ENCODE data around the gene ASIC5. TPM values are rescaled to one million over a fixed set of nuclear protein-coding genes. Genes with fewer than 3 reads are reported as not detected.

ASIC5 gene
- total RNA-seq, 2 experiments from 2014 or later, result not detected

GRCh38 chr4:155906554-155907247 is 40.6 kb upstream of the ASIC5 start:
- no peak for TF ChIP-seq EZH2phosphoT487 (IDR thresholded peaks at IDR 0.05; ENCODE audit: borderline replicate concordance, low read depth, low read length)
- TF ChIP-seq CTCF (conservative IDR thresholded peaks at IDR 0.05; ENCODE audit: low read length), result no peak
- H3K9me3 ChIP-seq (ENCODE audit: low read length), result no peaks in the 10 kb centered on the region
- no peaks in the 10 kb centered on the region for H3K36me3 ChIP-seq (ENCODE audit: insufficient read depth, low read length)
- no peak overlapping the region for H3K4me3 ChIP-seq (ENCODE audit: low read depth, low read length, poor library complexity, severe bottlenecking)
- no peaks in the 10 kb centered on the region for H4K20me1 ChIP-seq (ENCODE audit: insufficient read depth, low read length)
- H2AFZ ChIP-seq (ENCODE audit: low read length), result no peak overlapping the region
- intact Hi-C loops (cut with micrococcal nuclease; ENCODE audit: unreplicated experiment), result no loop called here
- ChIA-PET CTCF (ENCODE audit: unreplicated experiment) (no interaction called here), POLR2A (no interaction called here)
- H3K79me2 ChIP-seq (ENCODE audit: insufficient read depth, low read depth, low read length), result no peaks in the 10 kb centered on the region
- no peak overlapping the region for H3K4me2 ChIP-seq (ENCODE audit: low read length)
- H3K9me2 ChIP-seq (ENCODE audit: insufficient read depth, low read length), result no peaks in the 10 kb centered on the region
- no peaks in the 10 kb centered on the region for H3K4me1 ChIP-seq (ENCODE audit: insufficient read depth, low read length, poor library complexity, severe bottlenecking)
- no peak overlapping the region for H3K27ac ChIP-seq (ENCODE audit: low read depth, low read length, poor library complexity, severe bottlenecking)
- no TSS peak for BruUV-seq (replicated peaks)
- DNase-seq (ENCODE audit: low spot score), result no peak

GRCh38 chr4:155904331-155904730 is 38.3 kb upstream of the ASIC5 start:
- intact Hi-C loops (cut with micrococcal nuclease; ENCODE audit: unreplicated experiment), result no loop called here
- no peak overlapping the region for H3K4me3 ChIP-seq (ENCODE audit: low read depth, low read length, poor library complexity, severe bottlenecking)
- no peaks in the 10 kb centered on the region for H3K79me2 ChIP-seq (ENCODE audit: insufficient read depth, low read depth, low read length)
- no peak for DNase-seq (ENCODE audit: low spot score)
- H4K20me1 ChIP-seq (ENCODE audit: insufficient read depth, low read length), result no peaks in the 10 kb centered on the region
- no peaks in the 10 kb centered on the region for H3K9me2 ChIP-seq (ENCODE audit: insufficient read depth, low read length)
- no peaks in the 10 kb centered on the region for H3K4me1 ChIP-seq (ENCODE audit: insufficient read depth, low read length, poor library complexity, severe bottlenecking)
- CTCF ChIA-PET (ENCODE audit: unreplicated experiment), result no interaction called here
- no peaks in the 10 kb centered on the region for H3K36me3 ChIP-seq (ENCODE audit: insufficient read depth, low read length)
- BruUV-seq (replicated peaks), result no TSS peak
- H3K9me3 ChIP-seq (ENCODE audit: low read length), result no peaks in the 10 kb centered on the region
- POLR2A ChIA-PET, result no interaction called here
- H3K4me2 ChIP-seq (ENCODE audit: low read length), result no peak overlapping the region
- no peak overlapping the region for H2AFZ ChIP-seq (ENCODE audit: low read length)
- TF ChIP-seq CTCF (conservative IDR thresholded peaks at IDR 0.05; ENCODE audit: low read length) (no peak), EZH2phosphoT487 (IDR thresholded peaks at IDR 0.05; ENCODE audit: borderline replicate concordance, low read depth, low read length) (no peak)
- H3K27ac ChIP-seq (ENCODE audit: low read depth, low read length, poor library complexity, severe bottlenecking), result no peak overlapping the region

- POLR2A ChIA-PET, result interaction anchor here (0.7 kb wide), 1 partner anchor 49 kb away, joined by 3 read pairs; no protein-coding TSS in a partner anchor
- no TSS peak for BruUV-seq (replicated peaks)
- Histone ChIP-seq H4K20me1 (ENCODE audit: insufficient read depth, low read length) (no peaks in the 10 kb centered on the region), H3K9me3 (ENCODE audit: low read length) (no peaks in the 10 kb centered on the region), H3K36me3 (ENCODE audit: insufficient read depth, low read length) (no peaks in the 10 kb centered on the region), H3K79me2 (ENCODE audit: insufficient read depth, low read depth, low read length) (no peaks in the 10 kb centered on the region), H2AFZ (ENCODE audit: low read length) (no peak within 1 kb of the TSS), H3K4me3 (ENCODE audit: low read depth, low read length, poor library complexity, severe bottlenecking) (no peak within 1 kb of the TSS), H3K4me1 (ENCODE audit: insufficient read depth, low read length, poor library complexity, severe bottlenecking) (no peaks in the 10 kb centered on the region), H3K4me2 (ENCODE audit: low read length) (no peak within 1 kb of the TSS), H3K9me2 (ENCODE audit: insufficient read depth, low read length) (no peaks in the 10 kb centered on the region), H3K27ac (ENCODE audit: low read depth, low read length, poor library complexity, severe bottlenecking) (no peak within 1 kb of the TSS)
- intact Hi-C loops (cut with micrococcal nuclease; ENCODE audit: unreplicated experiment), result no loop called here
- TF ChIP-seq EZH2phosphoT487 (IDR thresholded peaks at IDR 0.05; ENCODE audit: borderline replicate concordance, low read depth, low read length) (no peak), CTCF (conservative IDR thresholded peaks at IDR 0.05; ENCODE audit: low read length) (no peak)
- DNase-seq (ENCODE audit: low spot score), result no peak
- CTCF ChIA-PET (ENCODE audit: unreplicated experiment), result no interaction called here
These were observed 37.4 kb upstream of the ASIC5 start, which contains the start of gene TDO2 for GRCh38 chr4:155903453-155903852. TDO2 (plus strand) TSS chr4:155903696; CDS start chr4:155903759, 63 bp downstream.

Measured in OCI-LY7 (cell line).